HEK293 (cell line): ENCODE data around the gene PTGFRN.
A peak's percentile ranks its signal among the peaks of the same experiment; 100 is the strongest.

Experiments
- CTCF ChIA-PET: fragments of 350-600 bp; formaldehyde crosslinking; extraction: SDS; loops from one replicate; lab custom pipeline; 2021; ENCODE audit warnings: antibody characterized with exemption; lab: Yijun Ruan, JAX
- POLR2A ChIA-PET: fragments of 300-600 bp; formaldehyde crosslinking; extraction: SDS; loops from one replicate; lab custom pipeline; 2020; ENCODE audit warnings: antibody characterized with exemption, inconsistent platforms; lab: Yijun Ruan, JAX
- H3K27ac ChIP-seq: fragments of 200-500 bp; sonication (Bioruptor generic); 2 replicates; pipeline ENCODE4 v1.5.1; 2014; ENCODE audit warnings: low read depth, low read length, control low read depth, inconsistent platforms; ENCODE audit errors: extremely low read depth
- H3K36me3 ChIP-seq, 2 experiments: fragments of 200-500 bp in 1 of 2; sonication (Bioruptor generic) in 1 of 2; 1 replicate in 1 of 2; 2 replicates in 1 of 2; pipeline ENCODE4 v1.5.1; 2014 to 2017; ENCODE audit warnings: inconsistent platforms in 2 of 2, low read length in 2 of 2; ENCODE audit not compliant: control insufficient read depth in 2 of 2, insufficient read depth in 1 of 2
- H3K4me1 ChIP-seq: fragments of 200-500 bp; sonication (Bioruptor generic); 2 replicates; pipeline ENCODE4 v1.5.1; 2014; ENCODE audit warnings: mild to moderate bottlenecking, low read length, inconsistent platforms; ENCODE audit not compliant: control insufficient read depth, insufficient read depth
- H3K4me3 ChIP-seq: 2 replicates; pipeline ENCODE4 v1.5.1; 2011; ENCODE audit warnings: low read depth, mild to moderate bottlenecking, control low read depth, low read length, moderate library complexity
- H3K9me3 ChIP-seq: fragments of 200-500 bp; sonication (Bioruptor generic); 2 replicates; pipeline ENCODE4 v1.5.1; 2014; ENCODE audit warnings: low read depth, low read length, inconsistent platforms; ENCODE audit not compliant: control insufficient read depth, insufficient read depth
- GFI1B ChIP-seq: fragments of 450-650 bp; formaldehyde crosslinking; IDR thresholded peaks from 2 replicates; pipeline ENCODE4 v1.5.1; 2016; ENCODE audit warnings: missing biosample characterization, missing genetic modification characterization
- GLIS1 ChIP-seq: fragments of 450-650 bp; formaldehyde crosslinking; IDR thresholded peaks from 2 replicates; pipeline ENCODE4 v1.5.1; 2016; ENCODE audit warnings: missing biosample characterization, missing genetic modification characterization
- KLF16 ChIP-seq: fragments of 450-650 bp; formaldehyde crosslinking; IDR thresholded peaks from 2 replicates; pipeline ENCODE4 v1.5.1; 2017; ENCODE audit warnings: missing biosample characterization, missing genetic modification characterization
- PRDM1 ChIP-seq: fragments of 450-650 bp; formaldehyde crosslinking; IDR thresholded peaks from 2 replicates; pipeline ENCODE4; 2016; ENCODE audit warnings: missing biosample characterization, missing genetic modification characterization
- SCRT1 ChIP-seq: fragments of 450-650 bp; formaldehyde crosslinking; IDR thresholded peaks from 2 replicates; pipeline ENCODE4 v1.5.1; 2016; ENCODE audit warnings: missing biosample characterization, missing genetic modification characterization, borderline replicate concordance
- SCRT2 ChIP-seq: fragments of 450-650 bp; formaldehyde crosslinking; IDR thresholded peaks from 2 replicates; pipeline ENCODE4 v1.5.1; 2016; ENCODE audit warnings: missing biosample characterization, missing genetic modification characterization
- ZBTB20 ChIP-seq: fragments of 450-650 bp; formaldehyde crosslinking; IDR thresholded peaks from 2 replicates; pipeline ENCODE4 v1.5.1; 2016; ENCODE audit warnings: missing biosample characterization, missing genetic modification characterization
- ZBTB21 ChIP-seq: fragments of 450-650 bp; formaldehyde crosslinking; IDR thresholded peaks from 2 replicates; pipeline ENCODE4 v1.5.1; 2017; ENCODE audit warnings: missing biosample characterization, missing genetic modification characterization
- ZFP41 ChIP-seq: fragments of 450-650 bp; formaldehyde crosslinking; IDR thresholded peaks from 2 replicates; pipeline ENCODE4 v1.5.1; 2016; ENCODE audit warnings: missing biosample characterization, missing genetic modification characterization, borderline replicate concordance
- ZIC2 ChIP-seq: fragments of 450-650 bp; formaldehyde crosslinking; IDR thresholded peaks from 2 replicates; pipeline ENCODE4 v1.5.1; 2016; ENCODE audit warnings: missing biosample characterization, missing genetic modification characterization
- ZNF133 ChIP-seq: fragments of 450-650 bp; formaldehyde crosslinking; IDR thresholded peaks from 2 replicates; pipeline ENCODE4 v1.5.1; 2016; ENCODE audit warnings: missing biosample characterization, missing genetic modification characterization
- ZNF24 ChIP-seq: fragments of 450-650 bp; formaldehyde crosslinking; IDR thresholded peaks from 2 replicates; pipeline ENCODE4 v1.5.1; 2016; ENCODE audit warnings: missing biosample characterization, missing genetic modification characterization
- ZNF391 ChIP-seq: fragments of 450-650 bp; formaldehyde crosslinking; IDR thresholded peaks from 2 replicates; pipeline ENCODE4 v1.5.1; 2016; ENCODE audit warnings: low read depth, missing biosample characterization, missing genetic modification characterization, borderline replicate concordance
- ZNF423 ChIP-seq: fragments of 450-650 bp; formaldehyde crosslinking; IDR thresholded peaks from 2 replicates; pipeline ENCODE4 v1.5.1; 2016; ENCODE audit warnings: missing biosample characterization, missing genetic modification characterization
- ZNF521 ChIP-seq: fragments of 450-650 bp; formaldehyde crosslinking; IDR thresholded peaks from 2 replicates; pipeline ENCODE4 v1.5.1; 2017; ENCODE audit warnings: missing biosample characterization, mild to moderate bottlenecking, missing genetic modification characterization
- ZNF558 ChIP-seq: fragments of 450-650 bp; formaldehyde crosslinking; IDR thresholded peaks from 2 replicates; pipeline ENCODE4 v1.5.1; 2016; ENCODE audit warnings: missing biosample characterization, missing genetic modification characterization
- ZNF585B ChIP-seq: fragments of 450-650 bp; formaldehyde crosslinking; IDR thresholded peaks from 2 replicates; pipeline ENCODE4 v1.5.1; 2016; ENCODE audit warnings: missing biosample characterization, missing genetic modification characterization
- TF ChIP-seq, protein P1 (sequence below): fragments of 450-650 bp; formaldehyde crosslinking; IDR thresholded peaks from 2 replicates; pipeline ENCODE4 v1.5.1; 2017; ENCODE audit warnings: missing biosample characterization, missing genetic modification characterization
- TF ChIP-seq, protein P2 (sequence below): fragments of 450-650 bp; formaldehyde crosslinking; IDR thresholded peaks from 2 replicates; pipeline ENCODE4 v1.5.1; 2016; ENCODE audit warnings: missing biosample characterization, missing genetic modification characterization, low read depth
- TF ChIP-seq, protein P3 (sequence below): fragments of 450-650 bp; formaldehyde crosslinking; IDR thresholded peaks from 2 replicates; pipeline ENCODE4 v1.5.1; 2016; ENCODE audit warnings: missing biosample characterization, missing genetic modification characterization
- TF ChIP-seq, protein P4 (sequence below): fragments of 450-650 bp; formaldehyde crosslinking; IDR thresholded peaks from 2 replicates; pipeline ENCODE4 v1.5.1; 2017; ENCODE audit warnings: missing biosample characterization, missing genetic modification characterization

PTGFRN gene

DNA sequence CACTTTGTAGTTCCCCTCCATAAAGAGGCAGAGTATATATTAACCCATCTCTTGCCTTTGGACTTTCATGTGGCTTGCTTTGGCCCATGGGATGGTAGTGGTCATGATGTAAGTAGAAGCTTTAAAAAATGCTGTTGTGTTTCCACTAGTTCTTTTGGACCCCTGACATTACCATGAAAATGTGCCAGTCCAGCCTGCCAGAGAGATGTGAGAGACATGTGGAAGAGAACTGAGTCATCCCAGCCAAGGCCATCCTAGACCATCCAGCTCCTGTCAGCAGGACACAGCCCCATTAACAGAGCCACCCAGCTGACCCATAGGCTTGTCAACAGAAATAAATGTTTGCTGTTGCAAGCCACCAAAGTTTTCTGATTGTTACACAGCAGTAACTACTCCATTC lies 87.9 kb downstream of the PTGFRN start (continued):
- no peak for TF ChIP-seq ZIC2
- TF ChIP-seq ZNF24 (tag by site-specific recombination), result no peak
- TF ChIP-seq, protein P1, sequence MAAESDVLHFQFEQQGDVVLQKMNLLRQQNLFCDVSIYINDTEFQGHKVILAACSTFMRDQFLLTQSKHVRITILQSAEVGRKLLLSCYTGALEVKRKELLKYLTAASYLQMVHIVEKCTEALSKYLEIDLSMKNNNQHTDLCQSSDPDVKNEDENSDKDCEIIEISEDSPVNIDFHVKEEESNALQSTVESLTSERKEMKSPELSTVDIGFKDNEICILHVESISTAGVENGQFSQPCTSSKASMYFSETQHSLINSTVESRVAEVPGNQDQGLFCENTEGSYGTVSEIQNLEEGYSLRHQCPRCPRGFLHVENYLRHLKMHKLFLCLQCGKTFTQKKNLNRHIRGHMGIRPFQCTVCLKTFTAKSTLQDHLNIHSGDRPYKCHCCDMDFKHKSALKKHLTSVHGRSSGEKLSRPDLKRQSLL (tag by site-specific recombination), result no peak
- TF ChIP-seq ZNF585B (tag by site-specific recombination), result no peak
- TF ChIP-seq GLIS1 (tag by site-specific recombination), result no peak

DNA sequence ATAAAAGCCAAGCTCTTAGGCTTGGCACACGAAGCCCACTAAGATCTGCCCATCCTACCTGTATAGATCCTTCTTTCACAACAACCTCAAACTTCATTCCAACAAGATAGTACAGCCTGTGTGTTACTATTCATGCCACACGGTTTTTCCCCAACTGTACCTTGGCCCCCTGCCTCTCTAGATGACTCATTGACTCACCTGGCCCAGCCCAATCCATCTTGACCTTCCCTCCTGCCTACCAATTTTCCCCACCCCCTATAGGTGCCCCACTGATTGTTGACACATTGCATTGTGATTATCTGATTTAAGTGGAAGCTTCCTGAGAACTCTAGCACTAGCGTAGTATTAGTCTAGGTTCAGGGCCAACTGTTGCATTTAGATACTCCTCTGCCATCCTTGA lies 89.9 kb downstream of the PTGFRN start:
- CTCF ChIA-PET, result interaction anchor here (0.6 to 1.2 kb wide), 3 partner anchors 10 to 275 kb away, joined by 3 read pairs; no protein-coding TSS in a partner anchor
- Histone ChIP-seq H3K4me3 (no peak overlapping the region), H3K9me3 (no peaks in the 10 kb centered on the region), H3K27ac (no peak overlapping the region), H3K4me1 (no peaks in the 10 kb centered on the region), H3K36me3 (no peaks in the 10 kb centered on the region)
- TF ChIP-seq SCRT1 (tag by site-specific recombination) (peak; percentile 44; the same call in 1 of the 2 replicates), ZBTB21 (tag by site-specific recombination) (no peak), SCRT2 (tag by site-specific recombination) (peak; percentile 59)
- TF ChIP-seq, protein P1 (tag by site-specific recombination), result no peak
- POLR2A ChIA-PET, result no interaction called here

DNA sequence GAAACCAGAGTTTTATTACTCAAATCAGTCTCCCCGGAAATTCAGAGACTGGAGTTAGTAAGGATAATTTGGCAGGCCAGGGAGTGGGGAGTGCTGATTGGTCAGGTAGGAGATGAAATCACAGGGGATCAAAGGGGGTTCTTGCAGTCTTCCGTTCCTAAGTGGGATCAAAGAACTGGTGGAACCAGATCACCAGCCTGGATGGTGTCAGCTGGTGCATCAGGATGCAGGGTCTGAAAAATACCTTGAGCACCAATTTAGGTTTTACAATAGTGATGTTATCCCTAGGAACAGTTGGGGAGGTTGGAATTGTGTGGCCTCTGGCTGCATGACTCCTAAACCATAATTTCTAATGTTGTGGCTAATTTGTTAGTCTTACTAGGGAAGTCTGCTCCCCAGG lies 90.4 kb downstream of the PTGFRN start:
- H3K36me3 ChIP-seq, result no peaks in the 10 kb centered on the region
- no peaks in the 10 kb centered on the region for H3K9me3 ChIP-seq
- TF ChIP-seq ZBTB20 (tag by site-specific recombination), result no peak
- TF ChIP-seq, protein P2, sequence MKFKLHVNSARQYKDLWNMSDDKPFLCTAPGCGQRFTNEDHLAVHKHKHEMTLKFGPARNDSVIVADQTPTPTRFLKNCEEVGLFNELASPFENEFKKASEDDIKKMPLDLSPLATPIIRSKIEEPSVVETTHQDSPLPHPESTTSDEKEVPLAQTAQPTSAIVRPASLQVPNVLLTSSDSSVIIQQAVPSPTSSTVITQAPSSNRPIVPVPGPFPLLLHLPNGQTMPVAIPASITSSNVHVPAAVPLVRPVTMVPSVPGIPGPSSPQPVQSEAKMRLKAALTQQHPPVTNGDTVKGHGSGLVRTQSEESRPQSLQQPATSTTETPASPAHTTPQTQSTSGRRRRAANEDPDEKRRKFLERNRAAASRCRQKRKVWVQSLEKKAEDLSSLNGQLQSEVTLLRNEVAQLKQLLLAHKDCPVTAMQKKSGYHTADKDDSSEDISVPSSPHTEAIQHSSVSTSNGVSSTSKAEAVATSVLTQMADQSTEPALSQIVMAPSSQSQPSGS (tag by site-specific recombination), result no peak
- TF ChIP-seq, protein P3, sequence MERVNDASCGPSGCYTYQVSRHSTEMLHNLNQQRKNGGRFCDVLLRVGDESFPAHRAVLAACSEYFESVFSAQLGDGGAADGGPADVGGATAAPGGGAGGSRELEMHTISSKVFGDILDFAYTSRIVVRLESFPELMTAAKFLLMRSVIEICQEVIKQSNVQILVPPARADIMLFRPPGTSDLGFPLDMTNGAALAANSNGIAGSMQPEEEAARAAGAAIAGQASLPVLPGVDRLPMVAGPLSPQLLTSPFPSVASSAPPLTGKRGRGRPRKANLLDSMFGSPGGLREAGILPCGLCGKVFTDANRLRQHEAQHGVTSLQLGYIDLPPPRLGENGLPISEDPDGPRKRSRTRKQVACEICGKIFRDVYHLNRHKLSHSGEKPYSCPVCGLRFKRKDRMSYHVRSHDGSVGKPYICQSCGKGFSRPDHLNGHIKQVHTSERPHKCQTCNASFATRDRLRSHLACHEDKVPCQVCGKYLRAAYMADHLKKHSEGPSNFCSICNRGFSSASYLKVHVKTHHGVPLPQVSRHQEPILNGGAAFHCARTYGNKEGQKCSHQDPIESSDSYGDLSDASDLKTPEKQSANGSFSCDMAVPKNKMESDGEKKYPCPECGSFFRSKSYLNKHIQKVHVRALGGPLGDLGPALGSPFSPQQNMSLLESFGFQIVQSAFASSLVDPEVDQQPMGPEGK (tag by site-specific recombination), result no peak
- no peak for TF ChIP-seq PRDM1
- no peak for TF ChIP-seq ZNF521
- no peak for TF ChIP-seq KLF16 (tag by site-specific recombination)
- TF ChIP-seq ZNF558 (tag by site-specific recombination), result no peak
- TF ChIP-seq ZNF423 (tag by site-specific recombination), result no peak
- TF ChIP-seq ZNF133 (tag by site-specific recombination), result no peak
- TF ChIP-seq ZIC2, result no peak
- TF ChIP-seq, protein P4, sequence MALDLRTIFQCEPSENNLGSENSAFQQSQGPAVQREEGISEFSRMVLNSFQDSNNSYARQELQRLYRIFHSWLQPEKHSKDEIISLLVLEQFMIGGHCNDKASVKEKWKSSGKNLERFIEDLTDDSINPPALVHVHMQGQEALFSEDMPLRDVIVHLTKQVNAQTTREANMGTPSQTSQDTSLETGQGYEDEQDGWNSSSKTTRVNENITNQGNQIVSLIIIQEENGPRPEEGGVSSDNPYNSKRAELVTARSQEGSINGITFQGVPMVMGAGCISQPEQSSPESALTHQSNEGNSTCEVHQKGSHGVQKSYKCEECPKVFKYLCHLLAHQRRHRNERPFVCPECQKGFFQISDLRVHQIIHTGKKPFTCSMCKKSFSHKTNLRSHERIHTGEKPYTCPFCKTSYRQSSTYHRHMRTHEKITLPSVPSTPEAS, result no peak
- TF ChIP-seq GFI1B, result no peak
- no peak for TF ChIP-seq ZFP41 (tag by site-specific recombination)
- no peak for TF ChIP-seq ZNF391 (tag by site-specific recombination)
- no peak overlapping the region for H3K27ac ChIP-seq
- H3K4me3 ChIP-seq, result no peak overlapping the region
- H3K4me1 ChIP-seq, result no peaks in the 10 kb centered on the region
- POLR2A ChIA-PET, result no interaction called here
- CTCF ChIA-PET, result interaction anchor here (0.7 to 1.2 kb wide), 2 partner anchors 58 to 275 kb away, joined by 3 read pairs; no protein-coding TSS in a partner anchor
